Caco-2 (cell line): ENCODE results near the gene HS6ST2. TPM values are rescaled to one million over a fixed set of nuclear protein-coding genes. Genes with fewer than 3 reads are reported as not detected.

Experiments used
- BruUV-seq: library from RNA; stranded (reverse); fragments of 400-500 nt; replicated peaks from 2 replicates; lab custom pipeline; 2021; lab: Mats Ljungman, UMichigan
- CTCF ChIA-PET: fragments of 300-600 bp; sonication (Branson Sonifier 250); formaldehyde crosslinking; loops from one replicate; lab custom pipeline; 2022; ENCODE audit warnings: antibody characterized with exemption; lab: Charles Lee
- POLR2A ChIA-PET: fragments of 300-600 bp; sonication (Branson Sonifier 250); formaldehyde crosslinking; loops from one replicate; lab custom pipeline; 2022; ENCODE audit warnings: antibody characterized with exemption; lab: Charles Lee
- DNase-seq, 2 experiments: peaks; one replicate each; pipeline versions ENCODE4 v3.0.0 to v3.0.0-alpha.2; 2020 to 2022
- H3K27me3 ChIP-seq: replicated peaks from 2 replicates; pipeline ENCODE4 v1.6.0; 2011; ENCODE audit warnings: low read length; ENCODE audit not compliant: control insufficient read depth, insufficient read depth
- H3K36me3 ChIP-seq: 2 replicates; pipeline ENCODE4 v1.5.1; 2011; ENCODE audit warnings: low read length; ENCODE audit not compliant: control insufficient read depth, insufficient read depth
- H3K4me1 ChIP-seq: fragments of 250-450 bp; sonication (Bioruptor Pico); 2 replicates; pipeline ENCODE4 v1.5.1; 2020; ENCODE audit warnings: mild to moderate bottlenecking
- H3K4me3 ChIP-seq: 2 replicates; pipeline ENCODE4 v1.5.1; 2011; ENCODE audit warnings: low read depth, mild to moderate bottlenecking, control low read depth, low read length
- H3K9me3 ChIP-seq: fragments of 250-450 bp; sonication (Bioruptor Pico); 2 replicates; pipeline ENCODE4 v1.5.1; 2020; ENCODE audit warnings: mild to moderate bottlenecking, moderate library complexity
- H3K27ac Mint-ChIP-seq: one replicate; pipeline ENCODE4 v1.8.0; 2022; ENCODE audit warnings: mixed read lengths; ENCODE audit not compliant: unreplicated experiment
- H3K27me3 Mint-ChIP-seq: one replicate; pipeline ENCODE4 v1.8.0; 2022; ENCODE audit warnings: mixed read lengths; ENCODE audit not compliant: insufficient read depth, unreplicated experiment
- H3K36me3 Mint-ChIP-seq: one replicate; pipeline ENCODE4 v1.8.0; 2022; ENCODE audit warnings: mild to moderate bottlenecking, mixed read lengths; ENCODE audit not compliant: insufficient read depth, unreplicated experiment
- H3K4me1 Mint-ChIP-seq: one replicate; pipeline ENCODE4 v1.8.0; 2022; ENCODE audit warnings: low read depth, mixed read lengths; ENCODE audit not compliant: unreplicated experiment
- H3K4me3 Mint-ChIP-seq: one replicate; pipeline ENCODE4 v1.8.0; 2022; ENCODE audit warnings: mild to moderate bottlenecking, moderate library complexity, mixed read lengths; ENCODE audit not compliant: unreplicated experiment
- H3K9me3 Mint-ChIP-seq: one replicate; pipeline ENCODE4 v1.8.0; 2022; ENCODE audit warnings: mixed read lengths; ENCODE audit not compliant: unreplicated experiment
- intact Hi-C: fragments of 100-400 bp; cut with micrococcal nuclease; formaldehyde crosslinking; loops from one replicate; pipeline ENCODE4 v1.10.0; 2022; ENCODE audit not compliant: unreplicated experiment
- total RNA-seq: library from RNA; stranded (reverse); gene quantifications from 2 replicates; pipeline ENCODE4 v1.2.3, GENCODE V29; 2022
- TF ChIP-seq, protein P1 (sequence below), 2 experiments: fragments of 200-600 bp in 1 of 2; IDR thresholded peaks; 1 replicate in 1 of 2; 2 replicates in 1 of 2; pipeline versions ENCODE4 v1.5.1 to v1.8.0; 2011 to 2022; ENCODE audit warnings: antibody characterized with exemption in 1 of 2, control low read depth in 1 of 2, inconsistent platforms in 1 of 2, low read depth in 1 of 2, low read length in 1 of 2, mild to moderate bottlenecking in 1 of 2, moderate library complexity in 1 of 2; ENCODE audit not compliant: insufficient read depth in 1 of 2, severe bottlenecking in 1 of 2, unreplicated experiment in 1 of 2

Gene HS6ST2
- total RNA-seq, 1 experiment from 2014 or later, result 34.9 TPM

GRCh38 chrX:132858018-132858417, 100.4 kb downstream of the HS6ST2 start:
- Mint-ChIP-seq H3K4me1 (no peaks in the 10 kb centered on the region), H3K36me3 (no peaks in the 10 kb centered on the region), H3K9me3 (no peaks in the 10 kb centered on the region), H3K4me3 (no peak overlapping the region), H3K27ac (no peak overlapping the region), H3K27me3 (no peaks in the 10 kb centered on the region)
- H3K9me3 ChIP-seq, result no peaks in the 10 kb centered on the region
- no peaks in the 10 kb centered on the region for H3K4me1 ChIP-seq
- no peaks in the 10 kb centered on the region for H3K27me3 ChIP-seq
- no TSS peak for BruUV-seq
- DNase-seq, result no peak
- TF ChIP-seq, protein P1, sequence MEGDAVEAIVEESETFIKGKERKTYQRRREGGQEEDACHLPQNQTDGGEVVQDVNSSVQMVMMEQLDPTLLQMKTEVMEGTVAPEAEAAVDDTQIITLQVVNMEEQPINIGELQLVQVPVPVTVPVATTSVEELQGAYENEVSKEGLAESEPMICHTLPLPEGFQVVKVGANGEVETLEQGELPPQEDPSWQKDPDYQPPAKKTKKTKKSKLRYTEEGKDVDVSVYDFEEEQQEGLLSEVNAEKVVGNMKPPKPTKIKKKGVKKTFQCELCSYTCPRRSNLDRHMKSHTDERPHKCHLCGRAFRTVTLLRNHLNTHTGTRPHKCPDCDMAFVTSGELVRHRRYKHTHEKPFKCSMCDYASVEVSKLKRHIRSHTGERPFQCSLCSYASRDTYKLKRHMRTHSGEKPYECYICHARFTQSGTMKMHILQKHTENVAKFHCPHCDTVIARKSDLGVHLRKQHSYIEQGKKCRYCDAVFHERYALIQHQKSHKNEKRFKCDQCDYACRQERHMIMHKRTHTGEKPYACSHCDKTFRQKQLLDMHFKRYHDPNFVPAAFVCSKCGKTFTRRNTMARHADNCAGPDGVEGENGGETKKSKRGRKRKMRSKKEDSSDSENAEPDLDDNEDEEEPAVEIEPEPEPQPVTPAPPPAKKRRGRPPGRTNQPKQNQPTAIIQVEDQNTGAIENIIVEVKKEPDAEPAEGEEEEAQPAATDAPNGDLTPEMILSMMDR (IDR thresholded peaks at IDR 0.05; ENCODE audit: insufficient read depth in 1 of 2, low read depth in 1 of 2, low read length in 1 of 2, severe bottlenecking in 1 of 2, unreplicated experiment in 1 of 2), result no peak
- intact Hi-C loops, result no loop called here
- POLR2A ChIA-PET, result no interaction called here
- CTCF ChIA-PET, result no interaction called here
- H3K36me3 ChIP-seq, result no peaks in the 10 kb centered on the region
- no peak overlapping the region for H3K4me3 ChIP-seq

- TF ChIP-seq, protein P1 (IDR thresholded peaks at IDR 0.05; ENCODE audit: insufficient read depth in 1 of 2, low read depth in 1 of 2, low read length in 1 of 2, severe bottlenecking in 1 of 2, unreplicated experiment in 1 of 2), result no peak
- BruUV-seq, result no TSS peak
- Mint-ChIP-seq H3K4me1 (no peaks in the 10 kb centered on the region), H3K36me3 (no peaks in the 10 kb centered on the region), H3K27me3 (no peaks in the 10 kb centered on the region), H3K4me3 (no peak overlapping the region), H3K27ac (no peak overlapping the region), H3K9me3 (no peaks in the 10 kb centered on the region)
- ChIA-PET CTCF (no interaction called here), POLR2A (no interaction called here)
- no peaks in the 10 kb centered on the region for H3K9me3 ChIP-seq
- no peaks in the 10 kb centered on the region for H3K27me3 ChIP-seq
- no peaks in the 10 kb centered on the region for H3K36me3 ChIP-seq
- intact Hi-C loops, result no loop called here
- no peaks in the 10 kb centered on the region for H3K4me1 ChIP-seq
- no peak overlapping the region for H3K4me3 ChIP-seq
- DNase-seq, result no peak
These were observed 102.6 kb downstream of the HS6ST2 start for GRCh38 chrX:132855780-132856341.

GRCh38 chrX:132853040-132853439, 105.4 kb downstream of the HS6ST2 start:
- no peaks in the 10 kb centered on the region for H3K27me3 ChIP-seq
- BruUV-seq, result no TSS peak
- Mint-ChIP-seq H3K36me3 (no peaks in the 10 kb centered on the region), H3K9me3 (no peaks in the 10 kb centered on the region), H3K27me3 (no peaks in the 10 kb centered on the region), H3K4me1 (no peaks in the 10 kb centered on the region), H3K27ac (no peak overlapping the region), H3K4me3 (no peak overlapping the region)
- DNase-seq, result no peak
- intact Hi-C loops, result no loop called here
- H3K9me3 ChIP-seq, result no peaks in the 10 kb centered on the region
- ChIA-PET POLR2A (no interaction called here), CTCF (interaction anchor here (0.6 kb wide), 1 partner anchor 110 kb away, joined by 3 read pairs; no protein-coding TSS in a partner anchor)
- TF ChIP-seq, protein P1 (IDR thresholded peaks at IDR 0.05; ENCODE audit: insufficient read depth in 1 of 2, low read depth in 1 of 2, low read length in 1 of 2, severe bottlenecking in 1 of 2, unreplicated experiment in 1 of 2), result no peak
- no peak overlapping the region for H3K4me3 ChIP-seq
- no peaks in the 10 kb centered on the region for H3K4me1 ChIP-seq
- no peaks in the 10 kb centered on the region for H3K36me3 ChIP-seq
